Measurements from ENCODE around the gene FHOD1.
A peak's percentile ranks its signal among the peaks of the same experiment; 100 is the strongest.

The FHOD1 gene

DNA sequence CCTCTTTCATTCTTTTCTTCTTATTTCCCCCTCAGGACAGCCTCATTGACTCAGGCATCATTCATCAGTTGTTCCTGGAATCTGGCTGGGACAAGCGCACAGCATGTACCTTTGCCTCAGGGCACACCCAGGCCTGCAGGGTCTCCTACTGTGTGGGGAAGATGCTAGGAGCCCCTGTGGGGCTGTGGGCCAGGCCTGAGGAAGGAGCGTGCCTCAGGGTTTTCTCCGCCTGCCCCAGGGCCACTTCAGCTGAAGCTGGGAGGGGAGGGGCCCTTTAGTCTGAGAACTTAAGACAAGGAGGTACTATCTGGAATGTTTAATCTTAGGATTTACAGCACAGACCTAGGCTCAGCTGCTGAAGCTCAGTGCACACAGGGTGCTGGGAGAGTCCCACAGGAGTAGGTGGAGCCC lies 40.4 kb downstream of the FHOD1 start:
- ATAC-seq, result no peak

DNA sequence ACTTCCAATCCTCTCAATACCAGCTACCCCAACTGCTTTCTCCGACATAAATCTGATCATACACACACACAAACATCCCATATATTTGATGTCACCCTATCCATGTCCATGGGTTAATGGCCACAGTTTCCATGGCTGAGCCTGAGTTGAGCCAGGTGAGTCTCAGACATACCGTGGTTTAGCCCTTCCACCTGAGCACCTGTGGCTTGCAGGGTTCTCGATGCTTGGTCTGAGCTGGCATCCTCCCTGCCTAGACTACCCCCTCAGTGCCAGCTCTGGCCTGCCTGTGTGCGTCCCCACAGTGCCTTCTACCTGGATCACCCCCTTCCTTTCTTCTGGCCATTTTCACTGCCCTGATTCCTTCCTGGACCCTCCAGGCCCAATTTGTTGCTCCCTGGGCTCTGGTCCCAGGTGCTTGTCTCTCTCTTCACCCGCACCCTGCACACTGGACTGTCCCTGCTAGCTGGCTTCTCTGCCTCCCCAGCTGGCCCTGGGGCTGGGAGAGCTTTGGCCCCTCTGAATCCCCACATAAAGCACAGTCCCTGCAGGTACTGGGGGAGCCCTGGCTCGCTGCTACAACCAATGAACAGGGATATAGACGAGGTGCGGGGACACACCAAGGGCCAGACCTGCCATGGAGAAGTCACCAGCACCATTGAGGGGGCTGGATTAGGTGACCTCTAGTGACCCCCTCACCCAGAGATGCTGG lies 41.0 kb downstream of the FHOD1 start:
- ATAC-seq, result no peak

DNA sequence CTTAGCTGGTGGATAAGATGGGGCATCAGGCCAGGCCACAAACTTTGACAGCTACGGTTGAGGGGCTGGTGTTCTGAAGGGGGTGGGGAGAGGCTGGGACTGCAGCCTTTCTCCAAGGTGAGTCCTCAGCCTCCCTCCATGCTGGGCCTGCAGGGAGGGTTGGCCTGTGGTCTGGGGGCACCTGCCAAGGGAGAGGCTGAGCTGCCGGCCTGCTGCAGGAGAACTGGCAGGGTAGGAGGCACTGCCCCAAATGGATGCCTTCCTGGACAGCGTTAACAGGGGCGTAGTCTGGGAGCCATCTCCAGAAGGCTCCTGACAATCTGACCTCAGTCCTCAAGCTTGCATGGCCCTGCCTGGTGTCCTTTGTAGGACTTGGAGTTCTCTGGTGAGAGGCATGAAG lies 43.2 kb downstream of the FHOD1 start:
- ATAC-seq, result no peak

DNA sequence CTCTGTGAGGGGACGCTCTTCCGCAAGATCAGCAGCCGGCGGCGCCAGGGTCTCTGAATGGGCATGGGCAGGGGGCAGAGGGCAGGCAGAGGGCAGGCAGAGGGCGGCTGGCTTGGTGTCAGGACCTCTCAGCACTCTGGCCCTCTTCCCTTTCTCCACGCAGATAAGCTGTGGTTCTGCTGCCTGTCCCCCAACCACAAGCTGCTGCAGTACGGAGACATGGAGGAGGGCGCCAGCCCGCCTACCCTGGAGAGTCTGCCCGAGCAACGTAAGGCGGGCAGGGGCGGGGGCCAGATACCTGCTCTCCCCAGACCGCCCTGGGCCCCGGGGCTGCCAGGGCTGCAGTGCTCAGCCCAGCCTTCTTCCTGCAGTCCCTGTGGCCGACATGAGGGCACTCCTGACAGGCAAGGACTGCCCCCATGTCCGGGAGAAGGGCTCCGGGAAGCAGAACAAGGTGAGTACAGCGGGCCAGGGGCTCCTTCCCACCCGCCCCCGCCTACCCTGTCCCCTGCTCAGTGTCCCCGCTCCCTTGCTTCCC lies 44.3 kb downstream of the FHOD1 start:
- no peak for ATAC-seq

DNA sequence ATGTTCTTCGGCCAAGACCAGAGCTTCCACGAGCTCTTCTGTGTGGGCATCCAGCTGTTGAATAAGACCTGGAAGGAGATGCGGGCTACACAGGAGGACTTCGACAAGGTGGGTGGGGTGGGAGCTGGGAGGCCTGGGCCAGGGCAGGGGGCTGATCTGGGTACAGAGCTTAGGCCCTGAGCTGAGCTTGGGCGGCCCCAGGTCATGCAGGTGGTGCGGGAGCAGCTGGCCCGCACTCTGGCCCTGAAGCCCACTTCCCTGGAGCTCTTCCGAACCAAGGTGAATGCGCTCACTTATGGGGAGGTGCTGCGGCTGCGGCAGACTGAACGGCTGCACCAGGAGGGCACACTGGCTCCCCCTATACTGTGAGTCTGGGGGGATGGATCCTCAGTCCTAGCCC lies 44.9 kb downstream of the FHOD1 start:
- ATAC-seq, result no peak

DNA sequence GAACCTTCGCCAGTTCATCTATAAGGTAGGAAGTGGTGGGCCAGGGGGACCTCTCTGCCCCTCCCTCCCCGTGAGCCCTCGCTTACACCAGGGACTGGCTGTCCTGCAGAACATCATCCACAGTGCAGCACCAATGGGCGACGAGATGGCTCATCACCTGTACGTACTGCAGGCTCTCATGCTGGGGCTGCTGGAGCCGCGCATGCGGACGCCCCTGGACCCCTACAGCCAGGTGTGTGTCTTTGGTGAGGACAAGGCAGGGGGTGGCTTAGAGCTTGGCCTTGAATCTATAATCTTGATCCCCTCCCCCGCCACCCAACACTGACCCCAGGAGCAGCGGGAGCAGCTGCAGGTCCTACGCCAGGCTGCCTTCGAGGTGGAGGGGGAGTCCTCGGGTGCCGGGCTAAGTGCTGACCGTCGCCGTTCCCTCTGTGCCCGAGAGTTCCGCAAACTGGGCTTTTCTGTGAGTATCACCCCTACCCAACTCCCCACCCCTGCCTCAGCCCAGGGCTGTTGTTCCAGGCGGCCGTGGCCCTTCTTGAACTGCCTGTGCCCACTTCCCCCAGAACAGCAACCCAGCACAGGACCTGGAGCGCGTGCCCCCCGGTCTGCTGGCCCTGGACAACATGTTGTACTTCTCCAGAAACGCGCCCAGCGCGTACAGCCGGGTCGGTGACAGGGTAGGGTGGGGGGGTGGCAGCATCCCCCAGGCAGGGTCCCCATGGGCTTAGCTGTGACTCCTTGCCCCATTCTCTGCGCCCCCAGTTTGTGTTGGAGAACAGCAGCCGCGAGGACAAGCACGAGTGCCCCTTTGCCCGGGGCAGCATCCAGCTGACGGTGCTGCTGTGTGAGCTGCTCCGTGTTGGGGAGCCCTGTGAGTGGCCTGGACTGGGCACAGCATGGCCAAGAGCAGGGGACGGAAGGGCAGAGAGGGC lies 45.6 kb downstream of the FHOD1 start:
- no peak for ATAC-seq

DNA sequence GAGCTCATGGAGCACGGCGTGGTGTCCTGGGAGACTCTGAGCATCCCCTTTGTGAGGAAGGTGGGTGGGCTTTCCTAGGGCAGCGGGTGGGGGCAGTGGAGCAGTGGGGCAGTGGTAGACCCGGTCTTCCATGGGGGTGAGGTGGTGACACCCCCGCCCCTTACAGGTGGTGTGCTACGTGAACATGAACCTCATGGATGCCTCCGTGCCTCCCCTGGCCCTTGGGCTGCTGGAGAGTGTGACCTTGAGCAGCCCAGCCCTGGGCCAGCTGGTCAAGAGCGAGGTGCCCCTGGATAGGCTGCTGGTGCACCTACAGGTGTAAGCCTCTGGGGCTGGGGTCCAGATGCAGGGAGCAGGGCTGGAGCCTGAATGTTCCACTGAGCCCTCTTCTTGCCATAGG lies 46.8 kb downstream of the FHOD1 start:
- ATAC-seq, result no peak

DNA sequence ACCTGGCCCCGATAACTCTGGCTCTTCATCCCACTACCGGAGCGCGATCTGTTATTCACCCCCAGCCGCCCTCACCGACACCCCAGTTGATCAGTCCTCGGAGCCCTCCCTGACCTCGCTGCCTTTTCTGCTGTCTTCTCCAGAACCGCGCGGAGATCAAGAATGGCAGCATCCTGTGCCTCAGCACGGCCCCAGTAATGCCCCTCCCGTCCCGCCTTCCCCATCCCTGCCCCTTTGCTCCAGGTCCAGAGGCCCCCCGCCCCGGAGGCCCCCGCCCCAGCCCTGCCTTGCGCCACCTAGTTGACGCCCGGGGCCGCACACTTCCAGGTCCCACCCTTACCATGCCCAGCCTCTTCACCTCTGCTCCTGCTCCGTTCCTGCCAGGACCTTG lies 47.5 kb downstream of the FHOD1 start:
- no peak for ATAC-seq

DNA sequence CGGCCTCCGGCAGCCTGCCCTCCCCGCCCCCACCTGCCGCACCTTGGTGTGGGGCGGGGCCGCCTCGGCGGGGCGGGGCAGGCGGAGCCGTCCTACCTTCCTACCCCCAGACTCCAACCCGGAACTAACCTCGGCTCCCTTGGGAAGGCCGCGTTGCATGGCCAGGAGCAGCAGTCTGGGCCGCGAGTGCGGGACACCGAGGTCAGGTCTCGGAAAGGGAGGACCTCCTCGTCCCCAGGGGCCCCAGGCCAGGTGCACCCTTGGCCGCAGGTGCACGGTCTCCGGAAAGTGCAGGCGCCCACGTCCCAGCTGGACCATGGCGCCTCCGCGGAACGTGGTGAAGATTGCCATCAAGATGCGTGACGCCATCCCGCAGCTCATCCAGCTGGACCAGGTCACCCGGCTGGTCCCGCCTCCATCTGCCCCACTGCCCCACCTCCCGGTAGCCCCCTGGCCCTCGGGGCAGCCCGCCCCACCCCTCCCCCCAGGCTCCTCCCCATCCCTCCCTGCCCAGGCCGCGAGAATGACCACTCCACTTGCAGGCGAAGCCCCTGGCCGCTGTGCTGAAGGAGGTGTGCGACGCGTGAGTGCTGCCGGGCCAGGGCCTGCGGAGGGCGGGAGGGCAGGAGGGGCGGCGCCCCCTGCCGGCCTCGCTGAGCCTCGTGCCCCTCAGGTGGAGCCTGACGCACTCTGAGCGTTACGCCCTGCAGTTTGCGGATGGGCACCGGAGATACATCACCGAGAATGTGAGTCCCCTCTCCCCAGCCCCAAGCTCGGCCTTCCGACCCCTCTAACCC lies 48.1 kb downstream of the FHOD1 start, which contains the start of gene ELMO3:
Gene ELMO3, plus strand, starts transcription at position 121 of the 797 bp plus-strand sequence. Its CDS starts 196 bp downstream, at position 317.
- ATAC-seq, result no peak

DNA sequence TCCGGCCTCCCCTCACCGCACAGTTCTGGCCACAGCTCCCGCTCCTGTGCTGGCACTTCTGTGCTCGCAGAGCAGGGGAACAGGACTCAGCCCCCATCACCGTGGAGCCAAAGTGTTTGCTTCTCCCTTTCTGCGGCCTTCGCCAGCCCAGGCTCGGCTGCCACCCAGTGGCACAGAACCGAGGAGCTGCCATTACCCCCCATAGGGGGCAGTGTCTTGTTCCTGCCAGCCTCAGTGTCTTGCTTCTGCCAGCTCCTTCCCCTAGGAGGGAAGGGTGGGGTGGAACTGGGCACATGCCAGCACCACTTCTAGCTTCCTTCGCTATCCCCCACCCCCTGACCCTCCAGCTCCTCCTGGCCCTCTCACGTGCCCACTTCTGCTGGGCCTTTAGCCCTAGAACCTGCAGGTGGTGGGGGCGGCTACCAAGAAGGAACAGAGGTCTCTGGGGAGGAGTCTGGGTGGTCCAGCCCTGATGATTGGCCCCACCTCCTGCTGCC lies 49.0 kb downstream of the FHOD1 start:
- peak; percentile 48 to 58 for ATAC-seq

DNA sequence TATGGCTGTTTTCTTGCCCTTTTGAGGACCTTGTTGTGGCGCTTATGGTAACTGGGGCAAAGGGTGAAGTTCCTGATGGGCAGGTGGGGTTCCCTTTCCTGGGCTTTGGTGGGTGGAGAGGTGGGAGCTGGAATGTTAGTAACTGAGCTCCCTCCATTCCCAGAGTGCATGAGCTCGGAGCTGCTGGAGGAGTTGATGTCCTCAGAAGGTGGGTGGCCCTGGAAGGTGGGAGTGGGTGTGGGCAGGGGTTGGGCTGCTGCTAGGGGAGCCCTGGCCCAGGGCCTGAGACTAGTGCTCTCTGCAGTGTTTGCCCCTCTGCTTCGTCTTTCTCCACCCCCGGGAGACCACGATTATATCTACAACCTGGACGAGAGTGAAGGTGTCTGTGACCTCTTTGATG lies 49.6 kb downstream of the FHOD1 start:
- peak in 1 of 2 donors; percentile 3 for ATAC-seq

DNA sequence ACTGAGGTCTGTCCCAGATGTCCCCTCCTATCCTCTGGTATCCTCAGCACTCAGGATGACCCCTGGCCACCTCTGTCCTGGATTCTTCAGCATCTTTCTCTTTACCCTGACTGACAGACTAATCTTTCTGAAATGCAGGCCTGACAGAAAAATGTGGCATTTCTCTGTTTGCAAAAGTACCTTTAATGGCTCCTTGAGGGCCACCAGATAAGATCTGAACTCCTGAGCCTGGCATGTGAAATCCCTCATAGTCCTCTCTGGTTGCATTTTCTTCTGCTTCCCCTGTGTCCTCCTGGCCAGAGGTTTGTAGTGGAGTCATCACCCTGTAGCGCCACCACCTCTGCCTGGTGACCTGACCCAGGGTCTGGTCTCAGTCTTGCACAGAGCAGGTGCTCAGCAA lies 50.4 kb downstream of the FHOD1 start:
- ATAC-seq, result no peak

DNA sequence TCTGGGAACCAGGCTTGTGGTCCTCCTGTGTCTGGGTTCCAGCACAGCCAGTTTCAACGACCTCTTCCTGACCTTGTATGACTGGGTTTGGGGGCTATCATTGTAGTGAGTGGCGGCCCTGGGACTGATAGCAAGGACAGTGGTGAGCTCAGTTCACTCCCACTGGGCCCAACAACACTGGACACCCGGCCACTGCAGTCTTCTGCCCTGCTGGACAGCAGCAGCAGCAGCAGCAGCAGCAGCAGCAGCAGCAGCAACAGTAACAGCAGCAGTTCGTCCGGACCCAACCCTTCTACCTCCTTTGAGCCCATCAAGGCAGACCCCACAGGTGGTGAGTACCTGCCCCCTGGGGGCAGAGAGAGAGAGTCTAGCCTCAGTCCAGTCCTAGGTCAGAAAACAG lies 51.6 kb downstream of the FHOD1 start:
- no peak for ATAC-seq

DNA sequence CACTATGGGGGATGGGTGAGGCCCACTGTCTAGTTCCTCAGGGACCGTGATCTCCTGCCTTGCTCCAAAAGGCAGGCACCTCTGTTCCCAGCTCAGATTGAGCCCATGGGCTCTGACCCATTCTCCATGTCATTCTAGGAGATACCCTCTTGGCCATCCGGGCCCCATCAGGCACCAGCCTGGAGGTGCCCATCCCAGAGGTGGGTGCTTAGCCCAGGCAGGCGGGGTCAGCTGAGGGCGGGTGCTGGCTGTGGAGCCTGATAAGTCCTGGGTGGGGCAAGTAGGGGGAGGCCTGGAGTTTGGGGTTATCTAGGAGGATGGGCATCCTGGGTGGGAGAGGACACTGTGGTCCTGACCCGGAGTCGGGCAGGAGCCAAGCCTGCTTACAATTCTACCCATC lies 53.0 kb downstream of the FHOD1 start:
- ATAC-seq, result no peak

DNA sequence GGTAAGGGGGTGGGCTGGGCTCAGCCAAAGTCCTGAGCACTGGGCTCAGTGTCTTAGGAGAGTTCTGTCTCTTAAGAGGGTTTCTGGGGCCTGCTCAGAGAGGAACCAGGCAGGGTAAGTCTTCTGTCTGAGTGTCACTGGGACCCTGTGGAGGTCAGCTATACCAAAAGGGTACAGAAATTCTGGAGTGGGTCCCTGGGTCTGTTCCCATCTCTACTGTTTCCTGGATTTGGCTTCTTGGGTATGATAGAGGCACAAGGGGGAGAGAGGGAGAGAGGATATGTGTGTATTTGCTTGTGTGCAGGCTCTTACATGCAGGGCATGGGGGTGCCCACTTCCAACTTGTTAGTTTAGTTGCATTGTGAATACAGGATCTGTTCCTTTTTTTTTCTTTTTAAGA lies 53.7 kb downstream of the FHOD1 start:
- no peak for ATAC-seq

DNA sequence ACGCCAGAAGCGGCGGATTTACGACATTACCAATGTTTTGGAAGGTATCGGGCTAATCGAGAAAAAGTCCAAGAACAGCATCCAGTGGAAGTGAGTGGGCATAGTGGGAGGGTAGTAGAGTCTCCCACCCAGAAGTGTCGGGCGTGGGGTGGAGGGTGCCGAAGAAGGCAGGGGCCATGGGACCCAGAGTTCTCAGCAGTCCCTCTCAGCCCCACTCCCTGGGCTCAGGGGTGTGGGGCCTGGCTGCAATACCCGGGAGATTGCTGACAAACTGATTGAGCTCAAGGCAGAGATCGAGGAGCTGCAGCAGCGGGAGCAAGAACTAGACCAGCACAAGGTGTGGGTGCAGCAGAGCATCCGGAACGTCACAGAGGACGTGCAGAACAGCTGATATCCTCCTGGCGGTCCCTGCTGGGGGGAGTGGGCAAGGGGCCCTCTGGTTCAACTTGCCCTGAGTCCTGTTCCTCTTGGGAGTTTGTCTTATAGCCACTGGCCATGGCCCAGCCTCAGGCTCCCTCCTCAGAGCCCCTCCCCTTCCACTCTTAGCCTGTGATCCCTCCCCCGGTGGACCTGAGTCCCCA lies 54.4 kb downstream of the FHOD1 start:
- ATAC-seq, result no peak

DNA sequence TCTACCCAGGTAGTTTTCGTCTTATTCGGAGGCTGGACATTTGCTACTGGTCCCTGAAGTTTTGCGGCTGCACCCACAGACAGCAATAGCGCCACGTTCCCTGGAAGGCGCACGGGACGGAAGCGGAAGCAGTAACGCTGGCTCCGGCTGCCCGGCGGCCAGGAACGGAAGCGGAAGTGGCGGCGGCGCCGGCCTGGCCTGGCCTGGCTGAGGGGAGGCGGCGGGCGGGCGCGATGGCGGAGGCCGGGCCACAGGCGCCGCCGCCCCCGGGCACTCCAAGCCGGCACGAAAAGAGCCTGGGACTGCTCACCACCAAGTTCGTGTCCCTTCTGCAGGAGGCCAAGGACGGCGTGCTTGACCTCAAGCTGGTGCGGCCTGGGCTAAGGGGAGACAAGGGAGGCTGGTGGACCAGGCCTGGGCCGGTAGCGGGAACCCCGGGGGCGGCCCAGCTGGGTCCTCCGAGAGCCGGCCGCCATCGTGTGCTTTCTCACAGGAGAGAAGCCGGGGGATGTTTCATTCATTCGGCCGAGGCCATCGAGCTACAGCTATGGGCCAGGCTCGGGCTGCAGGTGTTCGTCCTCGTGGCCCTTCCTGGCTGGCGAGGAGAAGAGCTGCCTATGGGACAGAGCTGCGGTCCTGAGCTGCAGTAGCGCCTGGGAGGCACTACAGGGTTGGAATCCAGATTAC lies 55.1 kb downstream of the FHOD1 start, which contains the start of gene E2F4:
Gene E2F4, plus strand, starts transcription at position 161 of the 687 bp plus-strand sequence. Its CDS starts 73 bp downstream, at position 234.
- ATAC-seq, result peak; percentile 97 to 99

DNA sequence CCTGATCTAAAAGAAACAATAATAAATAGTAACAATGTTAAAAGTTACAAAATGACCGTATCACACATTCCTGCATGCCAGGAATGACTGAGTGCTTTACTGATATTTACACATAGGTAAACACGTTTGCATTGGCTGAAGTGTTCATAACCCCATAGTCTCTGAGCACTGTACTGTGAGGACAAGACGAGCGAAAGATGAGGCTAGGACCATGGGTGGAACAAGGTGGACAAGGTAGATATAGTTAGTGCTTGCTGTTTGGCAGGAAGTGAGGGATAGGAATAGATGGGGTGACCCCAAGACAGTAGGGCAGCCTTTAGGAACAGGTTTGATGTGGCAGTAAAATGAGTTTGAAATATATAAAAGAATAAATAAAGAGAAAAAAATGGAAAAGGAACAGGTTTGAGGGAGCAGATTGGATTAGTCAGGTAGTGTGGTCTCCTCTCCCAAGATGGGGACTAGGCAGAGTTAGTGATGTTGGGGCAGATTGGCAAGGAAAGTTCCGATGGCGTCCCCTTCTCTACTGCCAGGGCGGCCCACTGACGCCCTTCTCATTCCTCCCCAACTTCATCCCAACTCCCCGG lies 55.8 kb downstream of the FHOD1 start:
- ATAC-seq, result no peak

DNA sequence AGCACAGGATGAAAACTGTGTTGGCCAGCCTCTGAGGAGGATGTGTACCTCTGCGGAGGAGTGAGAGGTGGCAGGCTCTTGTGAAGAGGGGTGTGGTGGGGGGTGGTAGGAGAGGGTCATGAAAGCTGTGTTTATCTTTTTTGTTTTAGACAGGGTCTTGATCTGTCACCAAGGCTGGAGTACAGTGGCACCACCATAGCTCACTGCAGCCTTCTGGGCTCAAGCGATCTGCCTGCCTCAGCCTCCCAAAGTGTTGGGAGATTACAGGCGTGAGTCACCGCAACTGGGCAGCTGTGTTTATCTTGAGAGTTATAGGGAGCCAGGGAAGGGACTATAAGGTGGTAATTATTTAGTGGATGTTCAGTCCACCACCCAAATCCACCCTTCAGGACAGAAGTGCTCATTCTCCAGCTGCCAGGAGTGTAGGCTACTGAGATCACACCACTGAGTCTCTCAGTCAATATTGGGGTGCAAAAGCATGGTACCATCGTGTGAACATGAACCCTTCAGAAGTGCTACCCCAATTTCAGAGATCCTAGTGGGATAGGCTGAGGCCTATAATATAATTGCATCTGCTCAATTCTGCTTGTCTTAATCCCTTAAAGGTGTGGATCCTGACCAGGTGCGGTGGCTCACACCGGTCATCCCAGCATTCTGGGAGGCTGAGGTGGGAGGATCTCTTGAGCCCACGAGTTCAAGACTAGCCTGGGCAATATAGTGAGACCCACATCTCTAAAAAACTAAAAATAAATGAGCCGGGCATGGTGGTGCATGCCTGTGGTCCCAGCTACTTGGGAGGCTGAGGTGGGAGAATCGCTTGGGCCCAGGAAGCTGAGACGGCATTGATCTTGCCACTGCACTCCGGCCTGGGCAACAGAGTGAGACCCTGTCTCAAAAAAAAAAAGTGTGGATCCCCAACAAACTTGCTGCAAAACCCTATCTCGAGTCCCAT lies 56.6 kb downstream of the FHOD1 start:
- ATAC-seq, result no peak

DNA sequence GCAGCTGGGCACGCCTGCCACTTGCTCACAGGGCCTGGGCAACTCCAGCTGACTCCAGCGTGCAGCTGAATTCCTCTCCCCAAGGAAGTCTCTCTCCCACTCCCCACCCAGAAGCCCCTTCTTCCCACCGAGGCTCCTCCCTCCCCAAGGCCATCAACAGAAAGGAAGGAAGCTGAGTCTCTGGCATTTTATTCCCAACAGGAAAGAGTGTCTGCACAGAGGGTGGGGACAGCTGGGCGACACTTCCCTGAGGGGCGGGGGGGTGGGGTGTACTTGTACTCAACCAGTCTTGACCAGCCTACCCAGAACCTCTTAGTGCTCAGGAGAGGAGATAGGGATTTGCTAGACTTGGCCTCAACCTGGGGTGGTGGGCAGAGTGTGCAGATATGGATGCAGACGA lies 57.2 kb downstream of the FHOD1 start, which contains the start of gene EXOC3L1:
Gene EXOC3L1, minus strand, starts transcription at position 96 of the 400 bp plus-strand sequence. CDS start 460 bp downstream, outside the sequence.
- ATAC-seq, result no peak

Measured in activated CD4-positive, CD25-positive, alpha-beta regulatory T cell treated with anti-CD3 and anti-CD28 coated beads, Interleukin-2, amount 50 U/mL, for 24 hours (primary cell).